ENCODE results near the gene PDRG1. TPM values are rescaled to one million over a fixed set of nuclear protein-coding genes. Genes with fewer than 3 reads are reported as not detected.

PDRG1 gene
- total RNA-seq, 1 experiment from 2014 or later = 48.2 TPM

DNA sequence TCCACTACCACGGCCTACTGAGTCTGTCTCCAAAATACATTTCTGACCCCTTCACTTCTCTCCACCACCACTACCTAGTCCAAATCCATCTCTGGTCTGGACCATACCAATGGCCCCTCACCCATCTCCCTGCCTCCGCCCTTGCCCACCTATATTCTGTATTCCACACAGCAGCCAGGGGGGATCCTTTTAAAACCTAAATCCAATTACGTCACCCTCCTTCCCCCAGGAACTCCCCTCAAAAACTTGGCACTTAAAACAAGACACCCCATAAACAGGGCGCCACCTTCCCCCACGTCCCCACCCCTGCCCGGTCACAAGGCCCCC lies 680 bp downstream of the PDRG1 start:
- Histone ChIP-seq H3K27me3 (ENCODE audit: control insufficient read depth, insufficient read depth, low read length) (no peaks in the 10 kb centered on the region), H3K4me3 (ENCODE audit: low read depth in 2 of 2, low read length in 2 of 2) (peak overlapping the region; percentile 79 to 97), H3K9me3 (ENCODE audit: control insufficient read depth, insufficient read depth, low read depth, low read length) (peaks cover 7% of the 10 kb centered on the region; the same call in 1 of the 2 replicates), H3K4me1 (ENCODE audit: control insufficient read depth, insufficient read depth, low read length) (peaks cover 16% of the 10 kb centered on the region), H3K27ac (ENCODE audit: low read length) (peak overlapping the region; percentile 96), H3K36me3 (ENCODE audit: control insufficient read depth, insufficient read depth, low read length) (peaks cover 29% of the 10 kb centered on the region)
- ChIA-PET CTCF (interaction anchor here (0.5 to 2.4 kb wide), 12 partner anchors 8 to 128 kb away, joined by 3 to 25 read pairs (median 6); no protein-coding TSS in a partner anchor), POLR2A (no interaction called here)
- no TSS peak for BruUV-seq (replicated peaks)
- intact Hi-C loops (cut with micrococcal nuclease; ENCODE audit: unreplicated experiment) (loop anchor here (5.0 to 10.0 kb wide), 2 partner anchors 81 to 144 kb away; no protein-coding TSS in a partner anchor), in situ Hi-C loops (cut with HindIII; ENCODE audit: low pct_unique_long_range_greater_than_20kb, low sequenced_read_pairs) (no loop called here)
- TF ChIP-seq, protein P1, sequence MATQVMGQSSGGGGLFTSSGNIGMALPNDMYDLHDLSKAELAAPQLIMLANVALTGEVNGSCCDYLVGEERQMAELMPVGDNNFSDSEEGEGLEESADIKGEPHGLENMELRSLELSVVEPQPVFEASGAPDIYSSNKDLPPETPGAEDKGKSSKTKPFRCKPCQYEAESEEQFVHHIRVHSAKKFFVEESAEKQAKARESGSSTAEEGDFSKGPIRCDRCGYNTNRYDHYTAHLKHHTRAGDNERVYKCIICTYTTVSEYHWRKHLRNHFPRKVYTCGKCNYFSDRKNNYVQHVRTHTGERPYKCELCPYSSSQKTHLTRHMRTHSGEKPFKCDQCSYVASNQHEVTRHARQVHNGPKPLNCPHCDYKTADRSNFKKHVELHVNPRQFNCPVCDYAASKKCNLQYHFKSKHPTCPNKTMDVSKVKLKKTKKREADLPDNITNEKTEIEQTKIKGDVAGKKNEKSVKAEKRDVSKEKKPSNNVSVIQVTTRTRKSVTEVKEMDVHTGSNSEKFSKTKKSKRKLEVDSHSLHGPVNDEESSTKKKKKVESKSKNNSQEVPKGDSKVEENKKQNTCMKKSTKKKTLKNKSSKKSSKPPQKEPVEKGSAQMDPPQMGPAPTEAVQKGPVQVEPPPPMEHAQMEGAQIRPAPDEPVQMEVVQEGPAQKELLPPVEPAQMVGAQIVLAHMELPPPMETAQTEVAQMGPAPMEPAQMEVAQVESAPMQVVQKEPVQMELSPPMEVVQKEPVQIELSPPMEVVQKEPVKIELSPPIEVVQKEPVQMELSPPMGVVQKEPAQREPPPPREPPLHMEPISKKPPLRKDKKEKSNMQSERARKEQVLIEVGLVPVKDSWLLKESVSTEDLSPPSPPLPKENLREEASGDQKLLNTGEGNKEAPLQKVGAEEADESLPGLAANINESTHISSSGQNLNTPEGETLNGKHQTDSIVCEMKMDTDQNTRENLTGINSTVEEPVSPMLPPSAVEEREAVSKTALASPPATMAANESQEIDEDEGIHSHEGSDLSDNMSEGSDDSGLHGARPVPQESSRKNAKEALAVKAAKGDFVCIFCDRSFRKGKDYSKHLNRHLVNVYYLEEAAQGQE (IDR thresholded peaks at IDR 0.05; ENCODE audit: insufficient read depth in 1 of 2, low read depth in 2 of 2, low read length in 1 of 2) = no peak
- TF ChIP-seq SIN3A (IDR thresholded peaks at IDR 0.05; ENCODE audit: borderline replicate concordance, insufficient read depth, low read depth, low read length) (no peak), TCF7L2 (IDR thresholded peaks at IDR 0.05; ENCODE audit: low read depth, low read length) (no peak), POLR2AphosphoS5 (IDR thresholded peaks at IDR 0.05; ENCODE audit: low read depth, low read length) (no peak)
- TF ChIP-seq, protein P2, sequence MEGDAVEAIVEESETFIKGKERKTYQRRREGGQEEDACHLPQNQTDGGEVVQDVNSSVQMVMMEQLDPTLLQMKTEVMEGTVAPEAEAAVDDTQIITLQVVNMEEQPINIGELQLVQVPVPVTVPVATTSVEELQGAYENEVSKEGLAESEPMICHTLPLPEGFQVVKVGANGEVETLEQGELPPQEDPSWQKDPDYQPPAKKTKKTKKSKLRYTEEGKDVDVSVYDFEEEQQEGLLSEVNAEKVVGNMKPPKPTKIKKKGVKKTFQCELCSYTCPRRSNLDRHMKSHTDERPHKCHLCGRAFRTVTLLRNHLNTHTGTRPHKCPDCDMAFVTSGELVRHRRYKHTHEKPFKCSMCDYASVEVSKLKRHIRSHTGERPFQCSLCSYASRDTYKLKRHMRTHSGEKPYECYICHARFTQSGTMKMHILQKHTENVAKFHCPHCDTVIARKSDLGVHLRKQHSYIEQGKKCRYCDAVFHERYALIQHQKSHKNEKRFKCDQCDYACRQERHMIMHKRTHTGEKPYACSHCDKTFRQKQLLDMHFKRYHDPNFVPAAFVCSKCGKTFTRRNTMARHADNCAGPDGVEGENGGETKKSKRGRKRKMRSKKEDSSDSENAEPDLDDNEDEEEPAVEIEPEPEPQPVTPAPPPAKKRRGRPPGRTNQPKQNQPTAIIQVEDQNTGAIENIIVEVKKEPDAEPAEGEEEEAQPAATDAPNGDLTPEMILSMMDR (IDR thresholded peaks at IDR 0.05) = no peak
- DNase-seq (ENCODE audit: low read depth, low spot score) = no peak
- ATAC-seq = no peak

DNA sequence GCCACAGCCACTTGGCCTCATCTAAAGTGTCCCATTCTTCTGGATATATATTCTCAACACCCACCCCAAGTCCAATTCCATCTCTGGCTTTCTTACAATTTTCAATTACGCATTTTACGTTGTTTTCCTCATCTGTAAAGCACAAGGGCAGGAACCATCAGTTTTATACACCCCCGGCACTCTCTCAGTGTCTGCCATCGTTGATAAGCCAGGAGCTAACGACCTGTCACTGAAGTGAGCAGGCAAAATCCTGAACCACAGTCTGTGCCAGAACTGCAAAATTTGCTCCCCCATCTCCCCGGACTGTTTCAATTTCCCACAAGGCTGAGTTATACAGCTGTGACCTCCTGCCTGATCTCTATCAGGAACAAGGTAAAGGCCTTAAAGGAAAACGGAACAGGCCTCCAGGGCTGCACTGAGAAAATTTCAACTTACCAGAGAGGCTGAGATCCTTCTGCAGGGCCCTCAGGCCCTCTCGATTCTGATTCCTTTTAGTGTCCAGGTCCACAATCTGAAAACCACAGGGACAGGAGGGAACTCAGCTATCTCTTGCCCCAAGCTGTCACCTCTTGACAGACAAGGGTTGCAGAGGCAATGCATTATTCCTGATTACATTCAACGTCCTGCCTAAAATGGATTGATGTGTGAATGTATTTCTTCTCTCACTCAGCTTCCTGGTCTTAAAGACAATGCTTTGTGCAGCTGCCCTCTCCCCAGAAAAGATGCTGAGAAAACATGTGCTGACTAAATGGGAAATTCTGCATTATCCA lies 1.8 kb downstream of the PDRG1 start:
- no peak for TF ChIP-seq SIN3A (IDR thresholded peaks at IDR 0.05; ENCODE audit: borderline replicate concordance, insufficient read depth, low read depth, low read length)
- TF ChIP-seq, protein P1 (IDR thresholded peaks at IDR 0.05; ENCODE audit: insufficient read depth in 1 of 2, low read depth in 2 of 2, low read length in 1 of 2) = no peak
- TF ChIP-seq, protein P2 (IDR thresholded peaks at IDR 0.05) = no peak
- TF ChIP-seq POLR2AphosphoS5 (IDR thresholded peaks at IDR 0.05; ENCODE audit: low read depth, low read length) = no peak
- no peak for TF ChIP-seq TCF7L2 (IDR thresholded peaks at IDR 0.05; ENCODE audit: low read depth, low read length)
- H3K27me3 ChIP-seq (ENCODE audit: control insufficient read depth, insufficient read depth, low read length) = no peaks in the 10 kb centered on the region
- ChIA-PET CTCF (interaction anchor here (0.6 to 2.4 kb wide), 3 partner anchors 98 to 155 kb away, joined by 3 to 25 read pairs (median 4); no protein-coding TSS in a partner anchor), POLR2A (no interaction called here)
- intact Hi-C loops (cut with micrococcal nuclease; ENCODE audit: unreplicated experiment) (loop anchor here (5.0 to 10.0 kb wide), 2 partner anchors 82 to 145 kb away; no protein-coding TSS in a partner anchor), in situ Hi-C loops (cut with HindIII; ENCODE audit: low pct_unique_long_range_greater_than_20kb, low sequenced_read_pairs) (no loop called here)
- H3K4me1 ChIP-seq (ENCODE audit: control insufficient read depth, insufficient read depth, low read length) = peaks cover 16% of the 10 kb centered on the region
- no TSS peak for BruUV-seq (replicated peaks)
- H3K9me3 ChIP-seq (ENCODE audit: control insufficient read depth, insufficient read depth, low read depth, low read length) = peaks cover 7% of the 10 kb centered on the region; the same call in 1 of the 2 replicates
- ATAC-seq (no peak), DNase-seq (ENCODE audit: low read depth, low spot score) (no peak)
- H3K4me3 ChIP-seq (ENCODE audit: low read depth in 2 of 2, low read length in 2 of 2) = peak overlapping the region; percentile 79 to 97
- peaks cover 35% of the 10 kb centered on the region for H3K36me3 ChIP-seq (ENCODE audit: control insufficient read depth, insufficient read depth, low read length)
- H3K27ac ChIP-seq (ENCODE audit: low read length) = peak overlapping the region; percentile 96
